ENCODE data around the gene RAD9A.

The RAD9A gene

DNA sequence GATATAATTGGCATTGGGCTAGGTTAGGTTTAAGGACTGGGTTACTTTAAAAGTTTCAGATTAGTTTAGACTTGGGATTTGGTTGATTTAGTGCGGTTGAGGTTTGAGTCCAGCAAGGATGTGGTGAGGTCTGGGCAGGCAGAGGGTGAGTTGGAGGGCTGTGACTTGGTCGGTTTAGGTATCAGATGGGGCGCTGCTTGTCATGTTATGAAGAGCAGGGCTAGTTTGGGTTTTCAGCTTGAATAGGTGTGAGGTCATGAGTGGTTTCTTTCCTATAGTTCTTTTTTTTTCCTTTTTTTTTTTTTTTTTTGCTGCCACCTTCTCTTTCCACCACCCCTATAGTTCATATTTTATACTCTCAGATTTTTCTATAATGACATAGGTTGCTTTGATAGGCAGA lies 23.2 kb upstream of the RAD9A start:
- Histone ChIP-seq H3K4me3 (no peak overlapping the region), H3K9me3 (no peaks in the 10 kb centered on the region), H3K36me3 (peaks cover 0 to 15% (median 12%) of the 10 kb centered on the region in 3 donors), H3K27me3 (no peaks in the 10 kb centered on the region), H3K4me1 (peaks cover 0 to 42% (median 37%) of the 10 kb centered on the region in 4 donors), H3K27ac (no peak overlapping the region)
- DNase-seq = no peak
- intact Hi-C loops (cut with DNase I; ENCODE audit: low total_unique reads) = no loop called here
- TF ChIP-seq, protein P1, sequence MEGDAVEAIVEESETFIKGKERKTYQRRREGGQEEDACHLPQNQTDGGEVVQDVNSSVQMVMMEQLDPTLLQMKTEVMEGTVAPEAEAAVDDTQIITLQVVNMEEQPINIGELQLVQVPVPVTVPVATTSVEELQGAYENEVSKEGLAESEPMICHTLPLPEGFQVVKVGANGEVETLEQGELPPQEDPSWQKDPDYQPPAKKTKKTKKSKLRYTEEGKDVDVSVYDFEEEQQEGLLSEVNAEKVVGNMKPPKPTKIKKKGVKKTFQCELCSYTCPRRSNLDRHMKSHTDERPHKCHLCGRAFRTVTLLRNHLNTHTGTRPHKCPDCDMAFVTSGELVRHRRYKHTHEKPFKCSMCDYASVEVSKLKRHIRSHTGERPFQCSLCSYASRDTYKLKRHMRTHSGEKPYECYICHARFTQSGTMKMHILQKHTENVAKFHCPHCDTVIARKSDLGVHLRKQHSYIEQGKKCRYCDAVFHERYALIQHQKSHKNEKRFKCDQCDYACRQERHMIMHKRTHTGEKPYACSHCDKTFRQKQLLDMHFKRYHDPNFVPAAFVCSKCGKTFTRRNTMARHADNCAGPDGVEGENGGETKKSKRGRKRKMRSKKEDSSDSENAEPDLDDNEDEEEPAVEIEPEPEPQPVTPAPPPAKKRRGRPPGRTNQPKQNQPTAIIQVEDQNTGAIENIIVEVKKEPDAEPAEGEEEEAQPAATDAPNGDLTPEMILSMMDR (IDR thresholded peaks at IDR 0.05) = no peak

DNA sequence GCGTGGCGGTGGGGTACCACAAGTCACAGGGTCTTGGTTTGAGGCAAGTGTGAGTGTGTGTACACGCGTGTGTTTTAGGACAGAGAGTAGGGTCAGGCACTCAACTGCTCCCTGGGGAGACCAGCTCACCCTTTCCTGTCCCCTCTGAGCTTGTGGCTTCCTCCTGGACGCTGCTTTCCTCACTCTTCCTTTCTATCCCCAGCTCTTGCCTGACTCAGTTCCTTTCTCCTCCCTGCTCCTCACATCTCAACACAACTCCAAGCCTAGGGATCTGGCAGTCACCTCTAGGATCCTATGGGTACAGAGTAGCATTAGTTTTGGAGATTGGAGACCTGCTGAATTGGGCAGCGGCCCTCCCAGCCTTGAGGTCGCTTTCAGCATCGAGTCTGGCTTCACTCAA lies 22.5 kb upstream of the RAD9A start:
- TF ChIP-seq, protein P1 (IDR thresholded peaks at IDR 0.05) = no peak
- Histone ChIP-seq H3K4me1 (peaks cover 1 to 49% (median 44%) of the 10 kb centered on the region in 4 donors), H3K36me3 (peaks cover 0 to 15% (median 12%) of the 10 kb centered on the region in 3 donors), H3K9me3 (no peaks in the 10 kb centered on the region), H3K4me3 (no peak overlapping the region), H3K27me3 (no peaks in the 10 kb centered on the region), H3K27ac (peak overlapping the region in 1 of 2 donors; percentile 92)
- intact Hi-C loops (cut with DNase I; ENCODE audit: low total_unique reads) = no loop called here
- no peak for DNase-seq

DNA sequence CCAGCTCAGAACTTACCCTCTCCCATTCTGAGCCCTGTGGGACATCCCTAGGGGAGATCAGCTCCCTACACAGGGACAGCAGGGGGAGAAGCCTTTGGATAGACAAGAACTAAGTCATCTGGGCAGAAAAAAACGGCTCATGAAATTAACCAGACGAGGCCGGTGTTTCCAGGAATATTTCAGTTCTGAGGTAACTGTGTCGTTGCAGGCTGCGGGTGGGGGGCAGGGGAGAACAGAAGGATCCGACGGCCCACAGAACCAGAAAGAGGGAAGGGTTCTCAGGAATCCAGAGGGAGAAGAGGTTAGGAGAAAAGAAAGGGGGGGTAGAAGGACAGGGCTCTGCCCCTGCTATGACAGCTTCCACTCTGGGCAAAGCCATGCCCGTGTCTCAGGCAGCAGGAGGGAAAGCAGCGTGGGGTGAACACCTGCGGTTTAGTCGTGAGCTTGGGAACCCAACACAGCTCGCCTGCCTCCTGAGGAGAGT lies 21.9 kb upstream of the RAD9A start:
- Histone ChIP-seq H3K36me3 (peaks cover 0 to 10% (median 6%) of the 10 kb centered on the region in 3 donors), H3K9me3 (no peaks in the 10 kb centered on the region), H3K27me3 (no peaks in the 10 kb centered on the region), H3K4me1 (peaks cover 6 to 55% (median 49%) of the 10 kb centered on the region in 4 donors), H3K27ac (peak overlapping the region in 1 of 2 donors; percentile 92), H3K4me3 (no peak overlapping the region)
- intact Hi-C loops (cut with DNase I; ENCODE audit: low total_unique reads) = loop anchor here (10.0 kb wide), 1 partner anchor 105 kb away; the partner anchor contains the start of gene GRK2
- DNase-seq = no peak
- TF ChIP-seq, protein P1 (IDR thresholded peaks at IDR 0.05) = no peak

DNA sequence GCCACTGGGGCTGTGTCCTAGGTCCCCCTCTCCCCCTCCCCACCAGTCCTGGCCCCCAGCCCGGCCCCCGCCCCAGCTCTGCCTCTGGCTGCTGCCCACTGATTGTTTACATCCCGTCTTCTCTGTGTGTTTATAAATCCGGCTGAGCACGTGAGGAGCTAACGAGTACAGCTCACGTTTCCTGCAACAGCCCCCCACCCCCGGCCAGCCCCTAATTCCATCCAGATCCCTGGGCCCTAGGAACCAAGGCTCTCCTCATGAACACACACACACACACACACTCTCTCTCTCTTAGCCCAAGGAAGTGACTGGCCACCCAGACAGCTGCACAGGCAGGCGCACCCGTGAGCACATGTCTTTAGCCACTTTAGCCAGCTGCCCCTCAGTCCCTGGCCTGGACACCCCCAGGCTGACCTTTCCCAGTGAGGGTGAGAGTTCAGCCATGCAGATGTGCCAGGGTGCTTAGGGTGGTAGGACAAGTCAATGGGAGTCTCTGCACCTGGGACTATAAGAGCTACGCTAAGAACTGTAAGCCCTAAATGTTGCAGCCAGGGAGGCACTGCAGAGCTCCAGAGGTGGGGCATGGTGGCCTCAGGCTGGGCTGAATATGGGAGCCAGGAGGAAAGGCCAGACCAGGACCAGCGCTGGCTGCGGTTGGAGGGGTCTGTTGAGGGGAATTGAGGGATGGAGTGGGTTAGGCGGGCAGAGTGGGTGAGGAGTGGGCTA lies 21.3 kb upstream of the RAD9A start:
- H3K27me3 ChIP-seq = no peaks in the 10 kb centered on the region
- peaks cover 6 to 61% (median 53%) of the 10 kb centered on the region in 4 donors for H3K4me1 ChIP-seq
- no peak overlapping the region for H3K4me3 ChIP-seq

DNA sequence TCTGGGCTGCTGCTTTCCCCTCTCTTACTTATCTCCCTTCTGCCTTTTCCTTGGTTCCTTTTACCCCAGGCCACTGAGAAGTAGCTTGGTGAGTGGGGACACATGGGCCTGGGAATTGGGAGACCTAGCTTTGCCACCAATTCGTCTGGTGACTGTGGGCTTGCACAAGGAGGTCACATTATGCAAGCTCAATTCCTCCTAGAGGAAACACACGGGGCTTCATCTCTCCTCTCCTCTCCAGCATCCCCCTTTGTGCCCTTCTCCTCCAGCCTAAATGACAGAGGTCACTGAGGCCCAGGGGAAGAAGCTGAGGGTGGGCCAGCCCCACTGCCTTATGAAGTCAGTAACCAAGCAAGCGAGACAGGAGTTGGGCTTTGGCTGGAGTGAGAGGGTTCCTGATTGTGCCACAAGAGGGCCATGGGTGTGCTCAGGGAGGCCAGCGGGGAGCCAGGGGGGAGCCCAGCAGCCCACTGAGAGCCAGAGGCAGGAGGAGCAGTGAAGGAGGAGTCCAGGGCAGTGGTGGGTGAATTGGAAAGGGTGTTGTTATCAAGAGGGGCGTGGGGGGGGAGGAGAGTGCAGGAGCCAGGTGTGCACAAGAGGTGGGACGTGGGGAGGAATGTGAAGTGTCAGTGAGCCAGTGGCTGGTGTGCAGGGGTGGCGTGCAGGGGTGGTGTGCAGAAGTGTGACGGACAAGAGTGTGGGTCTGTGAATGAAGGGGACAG lies 20.4 kb upstream of the RAD9A start:
- DNase-seq = peak in 1 of 2 donors; percentile 82
- Histone ChIP-seq H3K9me3 (no peaks in the 10 kb centered on the region), H3K36me3 (no peaks in the 10 kb centered on the region), H3K4me3 (peak overlapping the region; percentile 70 to 81), H3K27ac (peak overlapping the region; percentile 92 to 93), H3K27me3 (no peaks in the 10 kb centered on the region), H3K4me1 (peaks cover 6 to 59% (median 51%) of the 10 kb centered on the region in 4 donors)
- intact Hi-C loops (cut with DNase I; ENCODE audit: low total_unique reads) = loop anchor here (10.0 kb wide), 1 partner anchor 107 kb away; the partner anchor contains the start of gene GRK2
- TF ChIP-seq, protein P1 (IDR thresholded peaks at IDR 0.05) = peak; percentile 53 to 61

More for the DNA sequence above, 21.3 kb upstream of the RAD9A start:
- TF ChIP-seq, protein P1 (IDR thresholded peaks at IDR 0.05) = no peak
- DNase-seq = no peak
- intact Hi-C loops (cut with DNase I; ENCODE audit: low total_unique reads) = loop anchor here (10.0 kb wide), 1 partner anchor 106 kb away; the partner anchor contains the start of gene GRK2
- Histone ChIP-seq H3K9me3 (no peaks in the 10 kb centered on the region), H3K36me3 (peaks cover 0 to 4% (median 0%) of the 10 kb centered on the region in 3 donors), H3K27ac (peak overlapping the region; percentile 92 to 93)

All from tibial artery (tissue), 4 donors.